ENCODE results near the gene TSSK6.

DNA sequence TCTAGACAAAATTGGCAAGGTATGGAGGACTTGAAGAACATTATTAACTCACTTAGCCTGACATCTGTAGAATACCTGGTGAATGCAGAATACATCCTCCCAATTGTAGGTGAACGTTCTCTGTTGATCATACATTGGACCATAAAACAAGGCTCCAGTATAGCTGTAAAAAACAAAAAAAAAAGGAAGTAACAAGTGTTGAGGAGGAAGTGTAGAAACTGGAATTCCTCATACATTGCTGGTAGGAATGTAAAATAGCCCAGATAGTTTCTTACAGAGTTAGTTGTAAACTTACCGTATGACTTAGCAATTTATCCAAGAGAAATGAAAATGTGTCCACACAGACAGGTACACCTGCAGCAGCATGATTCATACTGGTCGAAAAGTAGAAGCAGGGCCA lies 44.8 kb downstream of the TSSK6 start:
- TF ChIP-seq, protein P1, sequence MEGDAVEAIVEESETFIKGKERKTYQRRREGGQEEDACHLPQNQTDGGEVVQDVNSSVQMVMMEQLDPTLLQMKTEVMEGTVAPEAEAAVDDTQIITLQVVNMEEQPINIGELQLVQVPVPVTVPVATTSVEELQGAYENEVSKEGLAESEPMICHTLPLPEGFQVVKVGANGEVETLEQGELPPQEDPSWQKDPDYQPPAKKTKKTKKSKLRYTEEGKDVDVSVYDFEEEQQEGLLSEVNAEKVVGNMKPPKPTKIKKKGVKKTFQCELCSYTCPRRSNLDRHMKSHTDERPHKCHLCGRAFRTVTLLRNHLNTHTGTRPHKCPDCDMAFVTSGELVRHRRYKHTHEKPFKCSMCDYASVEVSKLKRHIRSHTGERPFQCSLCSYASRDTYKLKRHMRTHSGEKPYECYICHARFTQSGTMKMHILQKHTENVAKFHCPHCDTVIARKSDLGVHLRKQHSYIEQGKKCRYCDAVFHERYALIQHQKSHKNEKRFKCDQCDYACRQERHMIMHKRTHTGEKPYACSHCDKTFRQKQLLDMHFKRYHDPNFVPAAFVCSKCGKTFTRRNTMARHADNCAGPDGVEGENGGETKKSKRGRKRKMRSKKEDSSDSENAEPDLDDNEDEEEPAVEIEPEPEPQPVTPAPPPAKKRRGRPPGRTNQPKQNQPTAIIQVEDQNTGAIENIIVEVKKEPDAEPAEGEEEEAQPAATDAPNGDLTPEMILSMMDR (IDR thresholded peaks at IDR 0.05) = no peak
- TF ChIP-seq POLR2A (IDR thresholded peaks at IDR 0.05) = no peak
